GM13977 (cell line): ENCODE data around the gene NFIA.

Source experiments
- DNase-seq: peaks from one replicate; pipeline ENCODE4 v3.0.0; 2012; ENCODE audit warnings: low spot score
- CTCF ChIP-seq: IDR thresholded peaks from 2 replicates; pipeline ENCODE4 v1.5.1; 2012; ENCODE audit warnings: mild to moderate bottlenecking, control low read depth; ENCODE audit not compliant: insufficient read depth; ENCODE audit errors: extremely low read depth, missing control alignments
- in situ Hi-C: fragments of 300-500 bp; cut with MboI; formaldehyde crosslinking; loops from one replicate; pipeline ENCODE4 v1.12.0; 2022; ENCODE audit warnings: low sequenced_read_pairs, low pct_unique_long_range_greater_than_20kb, mixed read lengths, inconsistent platforms; ENCODE audit not compliant: unreplicated experiment

The NFIA gene

GRCh38 chr1:61332196-61332753 lies 249.9 kb downstream of the NFIA start:
- no peak for TF ChIP-seq CTCF
- DNase-seq = peak; percentile 66
- in situ Hi-C loops = no loop called here

- TF ChIP-seq CTCF = no peak
- DNase-seq = peak; percentile 14
- in situ Hi-C loops = no loop called here
Observed at GRCh38 chr1:61332796-61333195, 250.4 kb downstream of the NFIA start.

- no peak for TF ChIP-seq CTCF
- in situ Hi-C loops = no loop called here
- no peak for DNase-seq
Observed at GRCh38 chr1:61334718-61335589, 252.6 kb downstream of the NFIA start.

DNA sequence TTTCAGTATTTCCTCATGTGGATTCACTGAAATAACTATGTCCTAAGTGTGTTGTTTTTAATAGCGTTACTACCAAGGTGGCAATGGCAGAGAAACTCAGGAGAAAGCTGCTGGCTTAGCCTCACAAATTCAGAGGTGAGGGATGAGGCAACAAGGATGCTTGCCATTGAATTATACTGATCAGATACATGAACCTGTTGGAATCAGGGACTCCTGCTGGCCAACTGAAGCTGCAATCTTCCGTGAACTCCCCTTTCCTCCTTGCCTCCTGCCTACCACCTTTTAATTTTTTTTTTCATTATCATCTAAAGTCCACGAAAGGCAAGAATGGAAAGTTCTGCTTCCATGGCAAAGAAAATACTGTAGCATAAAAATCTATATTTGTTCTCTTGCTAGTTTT lies 254.7 kb downstream of the NFIA start:
- no peak for TF ChIP-seq CTCF
- in situ Hi-C loops = no loop called here
- DNase-seq = no peak

DNA sequence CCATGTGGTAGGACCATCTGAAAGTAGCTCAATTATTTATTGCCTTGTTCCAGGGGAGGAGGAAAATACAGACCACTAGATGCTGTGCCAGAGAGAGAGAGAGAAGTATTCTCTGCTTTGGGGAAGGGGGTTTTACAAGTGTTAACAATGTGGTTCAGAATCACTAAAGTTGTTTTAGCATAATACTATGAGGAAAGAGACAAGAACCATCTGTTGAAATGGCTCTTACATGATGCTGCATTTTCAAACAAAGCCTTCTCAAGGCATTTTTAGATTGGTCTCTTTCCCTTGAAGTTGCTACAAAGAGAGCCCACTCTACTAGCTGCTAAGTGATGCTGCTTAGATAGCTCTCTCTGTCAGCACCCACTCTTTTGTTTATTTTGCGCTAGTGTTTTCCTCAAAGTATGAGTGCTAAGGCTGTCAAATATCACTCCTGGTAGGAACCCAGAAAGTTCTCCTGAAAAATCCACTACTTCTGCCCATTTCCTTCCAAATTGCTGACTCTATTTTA lies 255.1 kb downstream of the NFIA start:
- in situ Hi-C loops = no loop called here
- DNase-seq = no peak
- TF ChIP-seq CTCF = no peak

- in situ Hi-C loops = no loop called here
- DNase-seq = no peak
- TF ChIP-seq CTCF = peak; percentile 26
Observed at GRCh38 chr1:61337981-61338848, 255.9 kb downstream of the NFIA start.
